GM12878 (cell line): Measurements from ENCODE around the gene TBC1D9B. TPM values are rescaled to one million over a fixed set of nuclear protein-coding genes. Genes with fewer than 3 reads are reported as not detected.

Experiments
- ATAC-seq: fragments of 200-7000 bp; cut with Tn5 transposase; 3 replicates; pipeline ENCODE4 v1.9.1; 2020; ENCODE audit warnings: mild to moderate bottlenecking, moderate library complexity
- BruUV-seq: library from RNA; stranded (reverse); fragments of 400-500 nt; replicated peaks from 2 replicates; lab custom pipeline; 2021; lab: Mats Ljungman, UMichigan
- CTCF ChIA-PET: fragments of 300-600 bp; sonication (Branson Sonifier 250); formaldehyde crosslinking; extraction: SDS; loops from one replicate; lab custom pipeline; 2021; ENCODE audit warnings: inconsistent platforms; lab: Yijun Ruan, JAX
- POLR2A ChIA-PET: fragments of 350-600 bp; formaldehyde crosslinking; extraction: SDS; loops from one replicate; lab custom pipeline; 2021; ENCODE audit warnings: inconsistent platforms; lab: Charles Lee
- RAD21 ChIA-PET: fragments of 300-600 bp; sonication (Branson Sonifier 250); formaldehyde crosslinking; loops from one replicate; lab custom pipeline; 2023; ENCODE audit warnings: antibody characterized with exemption; ENCODE audit not compliant: unreplicated experiment; lab: Charles Lee
- SMC1A ChIA-PET: fragments of 300-600 bp; sonication (Branson Sonifier 250); formaldehyde crosslinking; loops from one replicate; lab custom pipeline; 2023; ENCODE audit not compliant: unreplicated experiment, uncharacterized antibody; lab: Charles Lee
- DNase-seq: peaks from one replicate; pipeline ENCODE4 v3.0.0-alpha.2; 2011; ENCODE audit warnings: low read depth, low spot score
- FAIRE-seq: peaks from 3 replicates; lab custom pipeline; 2011; peaks lifted over from hg19 to GRCh38; lab: Jason Lieb, UNC
- H2AFZ ChIP-seq: 2 replicates; pipeline ENCODE4 v1.6.0; 2011; ENCODE audit warnings: low read depth, low read length, control low read depth; ENCODE audit not compliant: control insufficient read depth
- H3K27ac ChIP-seq: 2 replicates; pipeline ENCODE4 v1.5.1; 2011; ENCODE audit warnings: control low read depth; ENCODE audit not compliant: control insufficient read depth, insufficient read depth
- H3K27me3 ChIP-seq, 2 experiments: replicated peaks in 1 of 2; 2 replicates each; pipeline versions ENCODE4 v1.6.0 to v1.6.1; 2011; ENCODE audit warnings: low read length in 1 of 2; ENCODE audit not compliant: control insufficient read depth in 2 of 2, insufficient read depth in 2 of 2
- H3K36me3 ChIP-seq, 2 experiments: 2 replicates each; pipeline ENCODE4 v1.5.1; 2011; ENCODE audit warnings: low read length in 1 of 2; ENCODE audit not compliant: control insufficient read depth in 2 of 2, insufficient read depth in 2 of 2
- H3K4me1 ChIP-seq: 2 replicates; pipeline ENCODE4 v1.6.1; 2011; ENCODE audit warnings: mild to moderate bottlenecking, low read length, moderate library complexity, mixed read lengths; ENCODE audit not compliant: control insufficient read depth, insufficient read depth
- H3K4me2 ChIP-seq: 2 replicates; pipeline ENCODE4 v1.6.0; 2011; ENCODE audit warnings: control low read depth; ENCODE audit not compliant: control insufficient read depth, insufficient read depth
- H3K4me3 ChIP-seq: fragments of 200-600 bp; sonication (generic); 2 replicates; pipeline ENCODE4 v1.5.1; 2016
- H3K79me2 ChIP-seq: 2 replicates; pipeline ENCODE4 v1.6.0; 2011; ENCODE audit warnings: low read length; ENCODE audit not compliant: control insufficient read depth, insufficient read depth
- H3K9ac ChIP-seq: 2 replicates; pipeline ENCODE4 v1.8.0; 2011; ENCODE audit warnings: low read length, control low read depth, mixed read lengths; ENCODE audit not compliant: control insufficient read depth, insufficient read depth
- H3K9me3 ChIP-seq: replicated peaks from 3 replicates; pipeline ENCODE4 v1.5.1; 2011; ENCODE audit warnings: mild to moderate bottlenecking, low read length; ENCODE audit not compliant: control insufficient read depth, insufficient read depth
- H4K20me1 ChIP-seq: 2 replicates; pipeline ENCODE4 v1.6.0; 2011; ENCODE audit not compliant: control insufficient read depth, insufficient read depth
- BRCA1 ChIP-seq: IDR thresholded peaks from 2 replicates; pipeline ENCODE4 v1.6.1; 2011; ENCODE audit warnings: low read depth, low read length, improper control_type of control experiment
- CHD2 ChIP-seq: IDR thresholded peaks from 2 replicates; pipeline ENCODE4 v1.6.1; 2011; ENCODE audit warnings: low read depth, low read length, improper control_type of control experiment, borderline replicate concordance
- CHD4 ChIP-seq: fragments of 200-600 bp; sonication (generic); IDR thresholded peaks from 2 replicates; pipeline ENCODE4 v1.6.1; 2016; ENCODE audit warnings: mild to moderate bottlenecking
- GABPA ChIP-seq: IDR thresholded peaks from 2 replicates; pipeline ENCODE4 v1.6.1; 2014; ENCODE audit warnings: antibody characterized with exemption, low read depth, mild to moderate bottlenecking, inconsistent platforms
- KAT2A ChIP-seq: conservative IDR thresholded peaks from 2 replicates; pipeline ENCODE4 v1.6.1; 2011; ENCODE audit warnings: low read depth, low read length; ENCODE audit not compliant: control insufficient read depth
- MYB ChIP-seq: fragments of 150-350 bp; IDR thresholded peaks from 2 replicates; pipeline ENCODE4 v1.6.1; 2014; ENCODE audit warnings: mild to moderate bottlenecking, low read depth, low read length, borderline replicate concordance
- RAD51 ChIP-seq: fragments of 450-650 bp; IDR thresholded peaks from 2 replicates; pipeline ENCODE4 v1.6.1; 2016; ENCODE audit warnings: moderate library complexity, mild to moderate bottlenecking, inconsistent platforms
- SP1 ChIP-seq: IDR thresholded peaks from one replicate; pipeline ENCODE4 v1.6.1; 2011; ENCODE audit warnings: low read depth, low read length
- SREBF2 ChIP-seq: IDR thresholded peaks from 2 replicates; pipeline ENCODE4 v1.6.1; 2012; ENCODE audit warnings: mild to moderate bottlenecking, low read length
- SRF ChIP-seq, 2 experiments: IDR thresholded peaks; 2 replicates each; pipeline ENCODE4 v1.6.1; 2011; ENCODE audit warnings: low read depth in 2 of 2, low read length in 2 of 2, mild to moderate bottlenecking in 1 of 2, moderate library complexity in 1 of 2
- SUZ12 ChIP-seq: fragments of 200-600 bp; sonication (generic); IDR thresholded peaks from one replicate; pipeline ENCODE4 v1.6.1; 2018; ENCODE audit warnings: antibody characterized with exemption, mild to moderate bottlenecking; ENCODE audit not compliant: unreplicated experiment
- TARDBP ChIP-seq: IDR thresholded peaks from 2 replicates; pipeline ENCODE4 v1.6.1; 2016; ENCODE audit warnings: borderline replicate concordance
- ZNF384 ChIP-seq: IDR thresholded peaks from 2 replicates; pipeline ENCODE4 v1.6.1; 2012; ENCODE audit warnings: low read depth, mild to moderate bottlenecking, low read length, improper control_type of control experiment, borderline replicate concordance
- ZNF622 ChIP-seq: fragments of 450-650 bp; IDR thresholded peaks from 2 replicates; pipeline ENCODE4 v1.6.1; 2017; ENCODE audit warnings: mild to moderate bottlenecking, inconsistent platforms
- ZSCAN29 ChIP-seq: fragments of 450-650 bp; IDR thresholded peaks from 2 replicates; pipeline ENCODE4 v1.6.1; 2017; ENCODE audit warnings: mild to moderate bottlenecking, moderate library complexity
- WGBS: methylation state at CpG from one replicate; pipeline ENCODE4 v1.1.6; 2016; ENCODE audit warnings: low lambda C conversion rate; ENCODE audit not compliant: insufficient replicate concordance, insufficient coverage; ENCODE audit errors: missing lambda C conversion rate; 5-methylcytosine and 5-hydroxymethylcytosine counted together
- in situ Hi-C: fragments of 300-500 bp; cut with MboI; formaldehyde crosslinking; loops from 9 replicates; pipeline ENCODE4 v1.14.3; 2018; ENCODE audit warnings: mixed read lengths
- intact Hi-C: fragments of 100-400 bp; cut with micrococcal nuclease; formaldehyde crosslinking; loops from one replicate; pipeline ENCODE4 v1.14.2; 2022; ENCODE audit not compliant: unreplicated experiment
- polyA plus RNA-seq, 11 experiments: library from polyadenylated mRNA; depleted of rRNA in 4 of 11; unstranded in 6 of 11; stranded (reverse) in 5 of 11; fragments of >200 nt; fragmentation: Nextera tagmentation in 4 of 11; fragmentation: Illumina TruSeq in 1 of 11; extraction: Ambion mirVana in 4 of 11; extraction: Trizol in 1 of 11; gene quantifications; 1 replicate in 1 of 11; 2 replicates in 10 of 11; pipeline versions ENCODE4 v1.2.1 to v1.2.3, GENCODE V29; 2011 to 2016; ENCODE audit warnings: inconsistent platforms in 2 of 11, missing spikeins in 2 of 11, low read depth in 1 of 11
- total RNA-seq, 4 experiments: library from RNA; depleted of rRNA in 3 of 4; stranded (reverse); fragments of >200 nt in 3 of 4; fragmentation: Illumina TruSeq in 1 of 4; extraction: Trizol in 1 of 4; gene quantifications; 2 replicates each; pipeline versions ENCODE4 v1.2.1 to v1.2.3, GENCODE V29; 2013 to 2021
- TF ChIP-seq, protein P1 (sequence below): IDR thresholded peaks from 2 replicates; pipeline ENCODE4 v1.6.1; 2011; ENCODE audit warnings: mild to moderate bottlenecking, low read depth, low read length, moderate library complexity; ENCODE audit not compliant: insufficient replicate concordance
- TF ChIP-seq, protein P2 (sequence below): fragments of 450-650 bp; IDR thresholded peaks from 2 replicates; pipeline ENCODE4 v1.6.1; 2018; ENCODE audit warnings: borderline replicate concordance, mild to moderate bottlenecking; ENCODE audit not compliant: partially characterized antibody
- TF ChIP-seq, protein P3 (sequence below): fragments of 450-650 bp; IDR thresholded peaks from 2 replicates; pipeline ENCODE4 v1.6.1; 2014; ENCODE audit warnings: mild to moderate bottlenecking

The TBC1D9B gene
- total and polyA plus RNA-seq, 10 of the 15 experiments (the other 5 are each of a cell fraction or from before 2014, with no cell fraction given), result 4.0 to 74.2 (median 34.6) TPM

DNA sequence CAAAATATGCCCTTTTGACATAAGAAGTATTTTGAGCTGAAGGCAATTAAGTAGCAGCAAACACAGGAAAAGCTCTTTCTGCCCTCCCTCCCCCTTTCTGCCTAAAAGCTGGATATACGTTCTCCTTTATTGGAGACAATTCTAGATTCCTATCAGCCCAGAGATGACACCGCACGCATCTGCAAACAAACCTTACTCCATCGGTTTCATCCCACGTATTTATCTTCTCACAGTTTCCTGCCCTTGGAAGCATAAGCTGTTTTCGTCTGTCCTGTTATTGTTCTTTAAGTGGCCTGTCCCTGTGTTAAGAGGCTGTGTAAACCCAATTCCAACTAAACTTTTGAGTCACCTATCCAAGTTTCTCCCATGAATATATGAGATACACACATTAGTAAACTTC is 11.8 kb downstream of the TBC1D9B start (continued):
- TF ChIP-seq, protein P1, sequence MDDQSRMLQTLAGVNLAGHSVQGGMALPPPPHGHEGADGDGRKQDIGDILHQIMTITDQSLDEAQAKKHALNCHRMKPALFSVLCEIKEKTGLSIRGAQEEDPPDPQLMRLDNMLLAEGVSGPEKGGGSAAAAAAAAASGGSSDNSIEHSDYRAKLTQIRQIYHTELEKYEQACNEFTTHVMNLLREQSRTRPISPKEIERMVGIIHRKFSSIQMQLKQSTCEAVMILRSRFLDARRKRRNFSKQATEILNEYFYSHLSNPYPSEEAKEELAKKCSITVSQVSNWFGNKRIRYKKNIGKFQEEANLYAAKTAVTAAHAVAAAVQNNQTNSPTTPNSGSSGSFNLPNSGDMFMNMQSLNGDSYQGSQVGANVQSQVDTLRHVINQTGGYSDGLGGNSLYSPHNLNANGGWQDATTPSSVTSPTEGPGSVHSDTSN, result no peak
- TF ChIP-seq SREBF2 (no peak), GABPA (no peak), ZNF384 (no peak)
- TF ChIP-seq, protein P2, sequence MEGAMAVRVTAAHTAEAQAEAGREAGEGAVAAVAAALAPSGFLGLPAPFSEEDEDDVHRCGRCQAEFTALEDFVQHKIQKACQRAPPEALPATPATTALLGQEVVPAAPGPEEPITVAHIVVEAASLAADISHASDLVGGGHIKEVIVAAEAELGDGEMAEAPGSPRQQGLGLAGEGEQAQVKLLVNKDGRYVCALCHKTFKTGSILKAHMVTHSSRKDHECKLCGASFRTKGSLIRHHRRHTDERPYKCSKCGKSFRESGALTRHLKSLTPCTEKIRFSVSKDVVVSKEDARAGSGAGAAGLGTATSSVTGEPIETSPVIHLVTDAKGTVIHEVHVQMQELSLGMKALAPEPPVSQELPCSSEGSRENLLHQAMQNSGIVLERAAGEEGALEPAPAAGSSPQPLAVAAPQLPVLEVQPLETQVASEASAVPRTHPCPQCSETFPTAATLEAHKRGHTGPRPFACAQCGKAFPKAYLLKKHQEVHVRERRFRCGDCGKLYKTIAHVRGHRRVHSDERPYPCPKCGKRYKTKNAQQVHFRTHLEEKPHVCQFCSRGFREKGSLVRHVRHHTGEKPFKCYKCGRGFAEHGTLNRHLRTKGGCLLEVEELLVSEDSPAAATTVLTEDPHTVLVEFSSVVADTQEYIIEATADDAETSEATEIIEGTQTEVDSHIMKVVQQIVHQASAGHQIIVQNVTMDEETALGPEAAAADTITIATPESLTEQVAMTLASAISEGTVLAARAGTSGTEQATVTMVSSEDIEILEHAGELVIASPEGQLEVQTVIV, result no peak

DNA sequence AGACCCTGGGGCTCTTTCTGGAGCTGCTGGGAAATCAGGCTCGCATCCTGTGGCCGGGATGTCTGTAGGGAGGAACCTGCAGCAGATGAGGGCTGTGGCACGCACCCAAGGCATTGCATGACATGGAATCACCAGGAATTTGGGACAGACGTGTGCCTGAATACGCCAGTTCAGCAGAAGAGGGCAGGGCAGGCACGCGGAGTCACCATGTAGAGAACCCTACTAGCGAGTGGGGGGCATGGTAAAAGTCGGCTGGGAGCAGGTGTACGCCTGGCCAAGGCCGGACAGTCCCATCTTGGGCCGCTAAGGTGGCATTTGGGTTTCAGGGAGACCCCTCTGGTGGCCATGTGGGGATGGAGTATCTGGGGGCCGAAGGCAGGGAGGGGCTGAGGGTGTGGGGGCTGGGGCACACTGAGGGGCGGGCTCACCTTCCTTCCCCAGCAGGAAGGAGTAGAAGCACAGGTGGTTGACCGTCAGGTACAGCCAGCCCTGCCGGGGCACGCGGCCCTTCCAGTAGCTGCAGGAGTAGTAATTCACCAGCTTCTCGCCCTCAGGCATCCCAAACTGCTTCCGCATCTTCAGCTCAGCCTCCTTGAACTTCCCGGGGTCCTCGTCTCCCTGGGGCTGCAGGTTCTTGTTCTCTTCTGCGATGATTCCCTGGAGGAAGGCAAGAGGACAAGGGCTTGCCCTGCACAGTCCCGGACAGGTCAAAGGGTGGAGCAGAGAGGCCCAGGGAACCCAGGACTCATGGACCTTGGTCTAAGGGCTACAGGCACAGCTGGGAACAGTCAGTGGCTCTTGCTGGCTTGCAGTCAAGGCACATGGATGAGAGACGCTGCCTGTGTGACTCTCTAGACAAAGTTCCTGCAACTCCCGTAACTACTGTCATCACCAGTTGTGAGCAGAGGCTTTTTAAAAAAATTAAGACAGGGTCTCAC is 13.5 kb downstream of the TBC1D9B start:
- intact Hi-C loops, result no loop called here

More for the DNA sequence above, 13.5 kb downstream of the TBC1D9B start:
- WGBS, result 93% methylated on average over 24 of the region's 26 CpGs
- DNase-seq (no peak), ATAC-seq (no peak), FAIRE-seq (no peak)
- TF ChIP-seq RAD51 (no peak), CHD4 (no peak), SRF (IDR thresholded peaks at IDR 0.05; ENCODE audit: low read depth in 2 of 2, low read length in 2 of 2) (no peak), MYB (no peak), ZNF622 (no peak), CHD2 (no peak), ZSCAN29 (no peak), SP1 (no peak), SUZ12 (no peak), BRCA1 (no peak), KAT2A (no peak), TARDBP (no peak)
- TF ChIP-seq, protein P3, sequence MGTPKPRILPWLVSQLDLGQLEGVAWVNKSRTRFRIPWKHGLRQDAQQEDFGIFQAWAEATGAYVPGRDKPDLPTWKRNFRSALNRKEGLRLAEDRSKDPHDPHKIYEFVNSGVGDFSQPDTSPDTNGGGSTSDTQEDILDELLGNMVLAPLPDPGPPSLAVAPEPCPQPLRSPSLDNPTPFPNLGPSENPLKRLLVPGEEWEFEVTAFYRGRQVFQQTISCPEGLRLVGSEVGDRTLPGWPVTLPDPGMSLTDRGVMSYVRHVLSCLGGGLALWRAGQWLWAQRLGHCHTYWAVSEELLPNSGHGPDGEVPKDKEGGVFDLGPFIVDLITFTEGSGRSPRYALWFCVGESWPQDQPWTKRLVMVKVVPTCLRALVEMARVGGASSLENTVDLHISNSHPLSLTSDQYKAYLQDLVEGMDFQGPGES, result no peak
- H3K4me3 ChIP-seq, result no peak overlapping the region
- H3K27me3 ChIP-seq, result no peaks in the 10 kb centered on the region
- BruUV-seq, result no TSS peak
- no peak overlapping the region for H2AFZ ChIP-seq
- ChIA-PET POLR2A (no interaction called here), RAD21 (no interaction called here), CTCF (no interaction called here), SMC1A (no interaction called here)
- no peaks in the 10 kb centered on the region for H4K20me1 ChIP-seq
- H3K4me1 ChIP-seq, result no peaks in the 10 kb centered on the region
- no peak overlapping the region for H3K4me2 ChIP-seq
- H3K9me3 ChIP-seq, result no peaks in the 10 kb centered on the region
- H3K36me3 ChIP-seq, result peaks cover 17 to 37% of the 10 kb centered on the region in 2 experiments
- no peak overlapping the region for H3K9ac ChIP-seq
- in situ Hi-C loops, result no loop called here
- H3K27ac ChIP-seq, result no peak overlapping the region
- H3K79me2 ChIP-seq, result no peaks in the 10 kb centered on the region
